A549 (cell line): ENCODE measurements around the gene IL3. TPM values are rescaled to one million over a fixed set of nuclear protein-coding genes. Genes with fewer than 3 reads are reported as not detected.
"Not testable (repeated sequence)": the region's sequence is repeated elsewhere in the genome, so short reads cannot be mapped to it uniquely, and the experiment has no call there.

Source experiments
- ATAC-seq, 2 experiments: fragments of 200-7000 bp in 1 of 2; fragments of >200 bp in 1 of 2; cut with Nextera tagmentation in 1 of 2; cut with Tn5 transposase in 1 of 2; 3 replicates each; pipeline versions ENCODE4 v1.8.0 to v1.9.1; 2018 to 2020; ENCODE audit warnings: mild to moderate bottlenecking in 1 of 2, moderate library complexity in 1 of 2
- CTCF ChIA-PET: fragments of 300-600 bp; sonication (Branson Sonifier 250); formaldehyde crosslinking; extraction: SDS; loops from one replicate; lab custom pipeline; 2021; ENCODE audit warnings: antibody characterized with exemption, inconsistent platforms; lab: Yijun Ruan, JAX
- POLR2A ChIA-PET: fragments of 350-600 bp; formaldehyde crosslinking; extraction: SDS; loops from one replicate; lab custom pipeline; 2021; ENCODE audit warnings: antibody characterized with exemption, inconsistent platforms; lab: Yijun Ruan, JAX
- DNase-seq, 2 experiments: peaks; one replicate each; pipeline versions ENCODE4 v3.0.0 to v3.0.0-alpha.2; 2011 to 2016; ENCODE audit warnings: low read depth in 1 of 2, low spot score in 1 of 2
- FAIRE-seq: peaks from 2 replicates; lab custom pipeline; 2011; peaks lifted over from hg19 to GRCh38; lab: Jason Lieb, UNC
- H3K27ac ChIP-seq, 2 experiments: fragments of >200 bp; sonication (Bioruptor Twin); formaldehyde crosslinking; 3 replicates each; pipeline ENCODE4 v1.5.1; 2016 to 2017
- H3K4me1 ChIP-seq: fragments of >200 bp; sonication (Bioruptor Twin); formaldehyde crosslinking; 3 replicates; pipeline ENCODE4 v1.6.1; 2016
- H3K4me2 ChIP-seq: fragments of >200 bp; sonication (Bioruptor Twin); formaldehyde crosslinking; 3 replicates; pipeline ENCODE4 v1.6.1; 2016
- H3K4me3 ChIP-seq: fragments of >200 bp; sonication (Bioruptor Twin); formaldehyde crosslinking; 3 replicates; pipeline ENCODE4 v1.5.1; 2016
- H3K9me3 ChIP-seq: fragments of >200 bp; sonication (Bioruptor Twin); formaldehyde crosslinking; 3 replicates; pipeline ENCODE4 v1.6.1; 2016
- CBX2 ChIP-seq: fragments of 200-600 bp; sonication (generic); IDR thresholded peaks from 2 replicates; pipeline ENCODE4 v1.6.1; 2016; ENCODE audit warnings: low read depth, mild to moderate bottlenecking, borderline replicate concordance
- CEBPB ChIP-seq, 2 experiments: fragments of >200 bp in 1 of 2; sonication (Bioruptor Twin) in 1 of 2; formaldehyde crosslinking in 1 of 2; IDR thresholded peaks; 2 replicates each; pipeline ENCODE4 v1.6.1; 2012 to 2016
- EHF ChIP-seq: fragments of 250-450 bp; sonication (Bioruptor Pico); IDR thresholded peaks from 2 replicates; pipeline ENCODE4 v1.5.0; 2020; ENCODE audit warnings: mild to moderate bottlenecking
- FOSB ChIP-seq: fragments of 250-450 bp; sonication (Bioruptor Pico); IDR thresholded peaks from 2 replicates; pipeline ENCODE4 v1.5.0; 2020; ENCODE audit warnings: mild to moderate bottlenecking, moderate library complexity
- FOSL2 ChIP-seq, 2 experiments: fragments of 450-650 bp in 1 of 2; fragments of >200 bp in 1 of 2; sonication (Bioruptor Twin) in 1 of 2; formaldehyde crosslinking; IDR thresholded peaks; 2 replicates each; pipeline versions ENCODE4 v1.5.0 to v1.6.1; 2016 to 2020; ENCODE audit warnings: mild to moderate bottlenecking in 1 of 2, moderate library complexity in 1 of 2
- FOXS1 ChIP-seq: fragments of 250-450 bp; sonication (Bioruptor Pico); IDR thresholded peaks from 2 replicates; pipeline ENCODE4 v1.5.0; 2020; ENCODE audit warnings: mild to moderate bottlenecking, moderate library complexity
- GATA3 ChIP-seq: IDR thresholded peaks from 2 replicates; pipeline ENCODE4 v1.6.1; 2012; ENCODE audit warnings: borderline replicate concordance
- HDAC2 ChIP-seq: fragments of 200-600 bp; sonication (generic); IDR thresholded peaks from 2 replicates; pipeline ENCODE4 v1.6.1; 2016
- HOXA7 ChIP-seq: fragments of 250-450 bp; sonication (Bioruptor Pico); IDR thresholded peaks from 2 replicates; pipeline ENCODE4 v1.5.0; 2020; ENCODE audit warnings: mild to moderate bottlenecking, moderate library complexity
- HOXB5 ChIP-seq: fragments of 250-450 bp; sonication (Bioruptor Pico); IDR thresholded peaks from 2 replicates; pipeline ENCODE4 v1.5.0; 2020; ENCODE audit warnings: mild to moderate bottlenecking, moderate library complexity
- NFE2L2 ChIP-seq: fragments of 150-350 bp; conservative IDR thresholded peaks from 2 replicates; pipeline ENCODE4 v1.6.1; 2014; ENCODE audit warnings: low read length
- PHF8 ChIP-seq: fragments of 200-600 bp; sonication (generic); IDR thresholded peaks from 2 replicates; pipeline ENCODE4 v1.6.1; 2016; ENCODE audit warnings: low read depth, mild to moderate bottlenecking, antibody characterized with exemption, moderate library complexity, borderline replicate concordance
- POLR2A ChIP-seq: IDR thresholded peaks from 2 replicates; pipeline ENCODE4 v1.6.1; 2012; ENCODE audit warnings: mild to moderate bottlenecking, low read length
- RAD21 ChIP-seq, 2 experiments: fragments of >200 bp in 1 of 2; sonication (Bioruptor Twin) in 1 of 2; formaldehyde crosslinking in 1 of 2; IDR thresholded peaks in 1 of 2; conservative IDR thresholded peaks in 1 of 2; 2 replicates in 1 of 2; 3 replicates in 1 of 2; pipeline ENCODE4 v1.6.1; 2012 to 2018; ENCODE audit warnings: inconsistent platforms in 1 of 2
- RCOR1 ChIP-seq: fragments of 150-350 bp; IDR thresholded peaks from 2 replicates; pipeline ENCODE4 v1.6.1; 2014; ENCODE audit warnings: antibody characterized with exemption, low read length, low read depth
- ZFP36 ChIP-seq: fragments of 450-650 bp; IDR thresholded peaks from 2 replicates; pipeline ENCODE4 v1.6.1; 2014; ENCODE audit warnings: borderline replicate concordance; ENCODE audit not compliant: partially characterized antibody
- WGBS: methylation state at CpG from one replicate; pipeline ENCODE4 v1.1.6; 2017; ENCODE audit errors: missing lambda C conversion rate; 5-methylcytosine and 5-hydroxymethylcytosine counted together
- polyA plus RNA-seq, 4 experiments: library from polyadenylated mRNA; depleted of rRNA in 3 of 4; stranded (reverse); fragments of >200 nt; fragmentation: RNase III in 1 of 4; extraction: RNeasy Plus Mini Kit Qiagen cat#74134 plus additional on column Dnase treatment in 1 of 4; gene quantifications; 2 replicates in 3 of 4; 3 replicates in 1 of 4; pipeline ENCODE4 v1.2.3, GENCODE V29; 2011 to 2017
- TF ChIP-seq, protein P1 (sequence below): IDR thresholded peaks from 2 replicates; pipeline ENCODE4 v1.6.1; 2012
- TF ChIP-seq, protein P2 (sequence below): fragments of 250-450 bp; sonication (Bioruptor Pico); IDR thresholded peaks from 2 replicates; pipeline ENCODE4 v1.5.0; 2020; ENCODE audit warnings: low read depth, mild to moderate bottlenecking, moderate library complexity
- TF ChIP-seq, protein P3 (sequence below): fragments of 200-600 bp; sonication (generic); IDR thresholded peaks from 2 replicates; pipeline ENCODE4 v1.6.1; 2016; ENCODE audit warnings: antibody characterized with exemption, mild to moderate bottlenecking, moderate library complexity
- TF ChIP-seq, protein P4 (sequence below): fragments of >200 bp; sonication (Bioruptor Twin); formaldehyde crosslinking; IDR thresholded peaks from 3 replicates; pipeline ENCODE4 v1.5.1; 2016

The IL3 gene
- polyA plus RNA-seq, 2 of the 4 experiments (the other 2 are of a cell fraction) = not detected

DNA sequence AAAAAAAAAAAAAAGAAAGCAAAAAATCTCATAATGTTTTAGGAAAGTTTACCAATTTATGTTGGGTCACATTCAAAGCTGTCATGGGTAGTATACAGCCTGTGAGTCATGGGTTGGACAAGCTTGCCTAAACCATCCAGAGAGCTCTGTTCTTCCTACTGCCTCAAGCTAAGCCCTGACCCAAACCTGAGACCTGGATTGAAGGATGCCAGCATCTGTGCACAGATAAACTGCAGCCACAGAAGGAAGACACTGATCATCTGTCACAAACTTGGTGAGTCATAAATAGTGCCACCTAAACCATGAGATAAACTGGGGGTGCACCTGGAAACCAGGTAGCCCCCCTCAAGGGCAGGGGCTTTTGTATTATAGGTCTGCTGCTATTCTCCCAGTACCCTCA, 44.1 kb downstream of the IL3 start:
- Histone ChIP-seq H3K4me1 (peaks cover 21% of the 10 kb centered on the region), H3K4me2 (no peak overlapping the region), H3K9me3 (no peaks in the 10 kb centered on the region; the same call in 2 of the 3 replicates), H3K27ac (no peak overlapping the region), H3K4me3 (no peak overlapping the region)
- POLR2A ChIA-PET = no interaction called here
- no peak for FAIRE-seq
- TF ChIP-seq FOXS1 (CRISPR knock-in tag) (no peak), FOSL2 (IDR thresholded peaks at IDR 0.05) (no peak), FOSL2 (CRISPR knock-in tag; IDR thresholded peaks at IDR 0.05) (no peak), CBX2 (no peak), GATA3 (no peak), EHF (no peak), PHF8 (no peak), NFE2L2 (no peak), ZFP36 (no peak), HOXB5 (CRISPR knock-in tag) (no peak), FOSB (CRISPR knock-in tag) (no peak), POLR2A (no peak)
- TF ChIP-seq, protein P1, sequence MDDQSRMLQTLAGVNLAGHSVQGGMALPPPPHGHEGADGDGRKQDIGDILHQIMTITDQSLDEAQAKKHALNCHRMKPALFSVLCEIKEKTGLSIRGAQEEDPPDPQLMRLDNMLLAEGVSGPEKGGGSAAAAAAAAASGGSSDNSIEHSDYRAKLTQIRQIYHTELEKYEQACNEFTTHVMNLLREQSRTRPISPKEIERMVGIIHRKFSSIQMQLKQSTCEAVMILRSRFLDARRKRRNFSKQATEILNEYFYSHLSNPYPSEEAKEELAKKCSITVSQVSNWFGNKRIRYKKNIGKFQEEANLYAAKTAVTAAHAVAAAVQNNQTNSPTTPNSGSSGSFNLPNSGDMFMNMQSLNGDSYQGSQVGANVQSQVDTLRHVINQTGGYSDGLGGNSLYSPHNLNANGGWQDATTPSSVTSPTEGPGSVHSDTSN = no peak
- TF ChIP-seq, protein P2, sequence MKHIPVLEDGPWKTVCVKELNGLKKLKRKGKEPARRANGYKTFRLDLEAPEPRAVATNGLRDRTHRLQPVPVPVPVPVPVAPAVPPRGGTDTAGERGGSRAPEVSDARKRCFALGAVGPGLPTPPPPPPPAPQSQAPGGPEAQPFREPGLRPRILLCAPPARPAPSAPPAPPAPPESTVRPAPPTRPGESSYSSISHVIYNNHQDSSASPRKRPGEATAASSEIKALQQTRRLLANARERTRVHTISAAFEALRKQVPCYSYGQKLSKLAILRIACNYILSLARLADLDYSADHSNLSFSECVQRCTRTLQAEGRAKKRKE (CRISPR knock-in tag) = no peak
- TF ChIP-seq, protein P3, sequence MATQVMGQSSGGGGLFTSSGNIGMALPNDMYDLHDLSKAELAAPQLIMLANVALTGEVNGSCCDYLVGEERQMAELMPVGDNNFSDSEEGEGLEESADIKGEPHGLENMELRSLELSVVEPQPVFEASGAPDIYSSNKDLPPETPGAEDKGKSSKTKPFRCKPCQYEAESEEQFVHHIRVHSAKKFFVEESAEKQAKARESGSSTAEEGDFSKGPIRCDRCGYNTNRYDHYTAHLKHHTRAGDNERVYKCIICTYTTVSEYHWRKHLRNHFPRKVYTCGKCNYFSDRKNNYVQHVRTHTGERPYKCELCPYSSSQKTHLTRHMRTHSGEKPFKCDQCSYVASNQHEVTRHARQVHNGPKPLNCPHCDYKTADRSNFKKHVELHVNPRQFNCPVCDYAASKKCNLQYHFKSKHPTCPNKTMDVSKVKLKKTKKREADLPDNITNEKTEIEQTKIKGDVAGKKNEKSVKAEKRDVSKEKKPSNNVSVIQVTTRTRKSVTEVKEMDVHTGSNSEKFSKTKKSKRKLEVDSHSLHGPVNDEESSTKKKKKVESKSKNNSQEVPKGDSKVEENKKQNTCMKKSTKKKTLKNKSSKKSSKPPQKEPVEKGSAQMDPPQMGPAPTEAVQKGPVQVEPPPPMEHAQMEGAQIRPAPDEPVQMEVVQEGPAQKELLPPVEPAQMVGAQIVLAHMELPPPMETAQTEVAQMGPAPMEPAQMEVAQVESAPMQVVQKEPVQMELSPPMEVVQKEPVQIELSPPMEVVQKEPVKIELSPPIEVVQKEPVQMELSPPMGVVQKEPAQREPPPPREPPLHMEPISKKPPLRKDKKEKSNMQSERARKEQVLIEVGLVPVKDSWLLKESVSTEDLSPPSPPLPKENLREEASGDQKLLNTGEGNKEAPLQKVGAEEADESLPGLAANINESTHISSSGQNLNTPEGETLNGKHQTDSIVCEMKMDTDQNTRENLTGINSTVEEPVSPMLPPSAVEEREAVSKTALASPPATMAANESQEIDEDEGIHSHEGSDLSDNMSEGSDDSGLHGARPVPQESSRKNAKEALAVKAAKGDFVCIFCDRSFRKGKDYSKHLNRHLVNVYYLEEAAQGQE = no peak
- TF ChIP-seq, protein P4, sequence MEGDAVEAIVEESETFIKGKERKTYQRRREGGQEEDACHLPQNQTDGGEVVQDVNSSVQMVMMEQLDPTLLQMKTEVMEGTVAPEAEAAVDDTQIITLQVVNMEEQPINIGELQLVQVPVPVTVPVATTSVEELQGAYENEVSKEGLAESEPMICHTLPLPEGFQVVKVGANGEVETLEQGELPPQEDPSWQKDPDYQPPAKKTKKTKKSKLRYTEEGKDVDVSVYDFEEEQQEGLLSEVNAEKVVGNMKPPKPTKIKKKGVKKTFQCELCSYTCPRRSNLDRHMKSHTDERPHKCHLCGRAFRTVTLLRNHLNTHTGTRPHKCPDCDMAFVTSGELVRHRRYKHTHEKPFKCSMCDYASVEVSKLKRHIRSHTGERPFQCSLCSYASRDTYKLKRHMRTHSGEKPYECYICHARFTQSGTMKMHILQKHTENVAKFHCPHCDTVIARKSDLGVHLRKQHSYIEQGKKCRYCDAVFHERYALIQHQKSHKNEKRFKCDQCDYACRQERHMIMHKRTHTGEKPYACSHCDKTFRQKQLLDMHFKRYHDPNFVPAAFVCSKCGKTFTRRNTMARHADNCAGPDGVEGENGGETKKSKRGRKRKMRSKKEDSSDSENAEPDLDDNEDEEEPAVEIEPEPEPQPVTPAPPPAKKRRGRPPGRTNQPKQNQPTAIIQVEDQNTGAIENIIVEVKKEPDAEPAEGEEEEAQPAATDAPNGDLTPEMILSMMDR = no peak
- CTCF ChIA-PET = interaction anchor here (1.6 to 2.8 kb wide), 3 partner anchors 10 to 39 kb away, joined by 3 to 9 read pairs (median 8); no protein-coding TSS in a partner anchor
- DNase-seq = no peak
- ATAC-seq = no peak

DNA sequence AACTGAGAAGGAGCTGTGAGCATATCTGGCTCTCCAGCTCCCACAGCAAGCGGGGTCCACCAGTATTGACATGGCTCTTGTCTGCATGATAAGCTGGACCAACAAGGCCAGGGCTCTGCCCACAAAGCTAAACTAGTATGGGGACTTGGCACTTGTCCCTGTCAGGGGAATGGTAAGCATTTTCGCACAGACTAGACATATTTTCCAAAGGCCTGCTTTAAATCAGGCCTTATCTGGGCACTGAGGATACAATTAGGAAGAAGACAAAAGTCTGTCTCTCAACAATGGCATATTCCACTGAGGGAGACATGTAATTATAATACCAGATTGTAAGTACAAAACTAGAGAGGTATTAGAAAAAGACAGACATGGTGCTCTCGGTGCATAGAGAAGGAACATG, 45.2 kb downstream of the IL3 start:
- TF ChIP-seq HOXA7 (no peak), RAD21 (conservative IDR thresholded peaks at IDR 0.05 in 1 of 2, IDR thresholded peaks at IDR 0.05 in 1 of 2) (no peak), CEBPB (IDR thresholded peaks at IDR 0.05) (no peak), HDAC2 (no peak), RCOR1 (no peak)
- TF ChIP-seq, protein P3 = no peak
- no peaks in the 10 kb centered on the region; the same call in 2 of the 3 replicates for H3K9me3 ChIP-seq
- no peak for DNase-seq
- H3K27ac ChIP-seq = no peak overlapping the region
- FAIRE-seq = no peak
- ATAC-seq = no peak
- POLR2A ChIA-PET = no interaction called here
- peaks cover 21% of the 10 kb centered on the region for H3K4me1 ChIP-seq
- no peak overlapping the region for H3K4me2 ChIP-seq
- WGBS = 85% methylated on average over 3 of the region's 3 CpGs
- CTCF ChIA-PET = interaction anchor here (1.0 to 1.6 kb wide), 2 partner anchors 9 to 17 kb away, joined by 3 read pairs; no protein-coding TSS in a partner anchor
- H3K4me3 ChIP-seq = no peak overlapping the region

DNA sequence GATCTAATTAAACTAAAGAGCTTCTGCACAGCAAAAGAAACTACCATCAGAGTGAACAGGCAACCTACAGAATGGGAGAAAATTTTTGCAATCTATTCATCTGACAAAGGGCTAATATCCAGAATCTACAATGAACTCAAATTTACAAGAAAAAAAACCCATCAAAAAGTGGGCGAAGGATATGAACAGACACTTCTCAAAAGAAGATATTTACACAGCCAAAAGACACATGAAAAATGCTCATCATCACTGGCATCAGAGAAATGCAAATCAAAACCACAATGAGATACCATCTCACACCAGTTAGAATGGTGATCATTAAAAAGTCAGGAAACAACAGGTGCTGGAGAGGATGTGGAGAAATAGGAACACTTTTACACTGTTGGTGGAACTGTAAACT, 48.0 kb downstream of the IL3 start:
- CTCF ChIA-PET, POLR2A ChIA-PET, H3K9me3 ChIP-seq, DNase-seq, H3K27ac ChIP-seq, H3K4me2 ChIP-seq, H3K4me3 ChIP-seq, FAIRE-seq, ATAC-seq: not testable (repeated sequence)
- WGBS = 96% methylated on average over 1 of the region's 1 CpG
- peaks cover 12% of the 10 kb centered on the region for H3K4me1 ChIP-seq

DNA sequence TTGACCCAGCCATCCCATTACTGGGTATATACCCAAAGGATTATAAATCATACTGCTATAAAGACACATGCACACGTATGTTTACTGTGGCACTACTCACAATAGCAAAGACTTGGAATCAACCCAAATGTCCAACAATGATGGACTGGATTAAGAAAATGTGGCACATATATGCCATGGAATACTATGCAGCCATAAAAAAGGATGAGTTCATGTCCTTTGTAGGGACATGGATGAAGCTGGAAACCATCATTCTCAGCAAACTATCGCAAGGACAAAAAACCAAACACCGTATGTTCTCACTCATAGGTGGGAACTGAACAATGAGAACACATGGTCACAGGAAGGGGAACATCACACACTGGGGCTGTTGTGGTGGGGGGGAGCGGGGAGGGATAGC, 48.5 kb downstream of the IL3 start:
- H3K9me3 ChIP-seq, POLR2A ChIA-PET, H3K4me3 ChIP-seq, ATAC-seq, DNase-seq, H3K4me1 ChIP-seq, H3K4me2 ChIP-seq, FAIRE-seq, H3K27ac ChIP-seq: not testable (repeated sequence)
- 74% methylated on average over 4 of the region's 4 CpGs for WGBS
- CTCF ChIA-PET = interaction anchor here (3.0 kb wide), 1 partner anchor 45 kb away, joined by 13 read pairs; no protein-coding TSS in a partner anchor
